ENCODE data around the gene COL18A1. TPM values are rescaled to one million over a fixed set of nuclear protein-coding genes. Genes with fewer than 3 reads are reported as not detected.

The COL18A1 gene
- total RNA-seq, 1 donor from 2014 or later: 61.1 TPM

- H3K27ac Mint-ChIP-seq (ENCODE audit: unreplicated experiment): no peak overlapping the region
- TF ChIP-seq, protein P1, sequence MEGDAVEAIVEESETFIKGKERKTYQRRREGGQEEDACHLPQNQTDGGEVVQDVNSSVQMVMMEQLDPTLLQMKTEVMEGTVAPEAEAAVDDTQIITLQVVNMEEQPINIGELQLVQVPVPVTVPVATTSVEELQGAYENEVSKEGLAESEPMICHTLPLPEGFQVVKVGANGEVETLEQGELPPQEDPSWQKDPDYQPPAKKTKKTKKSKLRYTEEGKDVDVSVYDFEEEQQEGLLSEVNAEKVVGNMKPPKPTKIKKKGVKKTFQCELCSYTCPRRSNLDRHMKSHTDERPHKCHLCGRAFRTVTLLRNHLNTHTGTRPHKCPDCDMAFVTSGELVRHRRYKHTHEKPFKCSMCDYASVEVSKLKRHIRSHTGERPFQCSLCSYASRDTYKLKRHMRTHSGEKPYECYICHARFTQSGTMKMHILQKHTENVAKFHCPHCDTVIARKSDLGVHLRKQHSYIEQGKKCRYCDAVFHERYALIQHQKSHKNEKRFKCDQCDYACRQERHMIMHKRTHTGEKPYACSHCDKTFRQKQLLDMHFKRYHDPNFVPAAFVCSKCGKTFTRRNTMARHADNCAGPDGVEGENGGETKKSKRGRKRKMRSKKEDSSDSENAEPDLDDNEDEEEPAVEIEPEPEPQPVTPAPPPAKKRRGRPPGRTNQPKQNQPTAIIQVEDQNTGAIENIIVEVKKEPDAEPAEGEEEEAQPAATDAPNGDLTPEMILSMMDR (IDR thresholded peaks at IDR 0.05; ENCODE audit: unreplicated experiment): no peak
- H3K4me3 Mint-ChIP-seq (ENCODE audit: unreplicated experiment): no peak overlapping the region
Observed at GRCh38 chr21:45415188-45415942, 10.4 kb downstream of the COL18A1 start.

DNA sequence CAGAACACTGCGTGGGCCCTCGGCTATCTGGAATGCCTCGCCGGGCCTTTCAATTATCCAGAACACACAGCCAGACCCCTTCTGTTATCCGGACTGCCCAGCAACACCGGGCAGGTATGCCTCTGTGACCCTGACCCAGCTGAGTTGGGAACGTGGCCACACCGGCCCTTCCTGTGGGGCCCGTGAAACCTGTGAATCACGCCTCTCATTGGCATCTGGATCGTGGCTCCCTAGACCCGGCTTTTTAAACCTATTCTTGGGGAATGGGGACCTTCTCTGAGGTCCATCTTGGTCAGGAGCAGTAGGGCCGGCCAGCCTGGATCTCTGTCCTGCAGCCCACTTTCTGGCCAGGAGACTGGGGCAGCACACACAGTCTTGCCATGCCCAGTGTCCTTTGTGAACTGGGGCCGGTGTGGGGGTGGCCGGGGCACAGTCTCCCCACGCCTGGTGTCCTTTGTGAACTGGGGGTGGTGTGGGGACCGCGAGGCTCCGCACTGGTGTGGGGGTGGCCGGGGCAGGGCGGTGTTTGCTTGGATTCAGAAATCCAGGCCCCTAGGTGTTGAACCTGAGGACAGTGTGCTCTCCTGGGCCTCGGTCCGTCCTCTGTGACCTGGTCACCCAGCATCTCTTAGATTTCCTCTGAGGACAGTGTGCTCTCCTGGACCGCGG is 11.1 kb downstream of the COL18A1 start:
- TF ChIP-seq, protein P1 (IDR thresholded peaks at IDR 0.05; ENCODE audit: unreplicated experiment): no peak
- H3K4me1 Mint-ChIP-seq (ENCODE audit: unreplicated experiment): peaks cover 14% of the 10 kb centered on the region
- no peaks in the 10 kb centered on the region for H3K9me3 Mint-ChIP-seq (ENCODE audit: unreplicated experiment)
- no peak overlapping the region for H3K4me3 Mint-ChIP-seq (ENCODE audit: unreplicated experiment)
- DNase-seq (ENCODE audit: low spot score): no peak
- peaks cover 8% of the 10 kb centered on the region for H3K27me3 Mint-ChIP-seq (ENCODE audit: unreplicated experiment)
- H3K36me3 Mint-ChIP-seq (ENCODE audit: low read depth, unreplicated experiment): peaks cover 4% of the 10 kb centered on the region
- H3K27ac Mint-ChIP-seq (ENCODE audit: unreplicated experiment): no peak overlapping the region

More at GRCh38 chr21:45415188-45415942, 10.4 kb downstream of the COL18A1 start:
- peaks cover 14% of the 10 kb centered on the region for H3K4me1 Mint-ChIP-seq (ENCODE audit: unreplicated experiment)
- peaks cover 8% of the 10 kb centered on the region for H3K27me3 Mint-ChIP-seq (ENCODE audit: unreplicated experiment)
- H3K36me3 Mint-ChIP-seq (ENCODE audit: low read depth, unreplicated experiment): peaks cover 4% of the 10 kb centered on the region
- no peak for DNase-seq (ENCODE audit: low spot score)
- no peaks in the 10 kb centered on the region for H3K9me3 Mint-ChIP-seq (ENCODE audit: unreplicated experiment)

DNA sequence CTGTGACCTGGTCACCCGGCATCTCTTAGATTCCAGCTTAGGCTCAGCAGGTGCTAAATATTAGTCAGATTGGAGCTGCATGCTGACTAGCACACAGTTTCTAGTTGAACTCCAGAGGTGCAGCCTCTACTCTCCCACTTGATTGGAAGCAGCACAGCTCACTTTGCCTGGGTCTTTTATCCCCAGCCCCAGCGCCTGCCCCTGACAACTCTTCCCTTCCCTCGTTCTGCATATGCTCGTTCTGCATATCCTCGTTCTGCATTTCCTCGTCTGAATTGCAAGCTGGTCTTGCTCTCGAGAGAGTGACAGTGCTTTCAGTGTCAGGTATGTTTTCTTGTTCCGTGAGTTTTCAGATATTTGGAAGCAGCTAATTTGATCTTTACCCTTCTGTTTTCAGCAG is 11.7 kb downstream of the COL18A1 start:
- Mint-ChIP-seq H3K4me1 (ENCODE audit: unreplicated experiment) (peaks cover 14% of the 10 kb centered on the region), H3K9me3 (ENCODE audit: unreplicated experiment) (no peaks in the 10 kb centered on the region), H3K36me3 (ENCODE audit: low read depth, unreplicated experiment) (peaks cover 4% of the 10 kb centered on the region), H3K27ac (ENCODE audit: unreplicated experiment) (no peak overlapping the region), H3K27me3 (ENCODE audit: unreplicated experiment) (peaks cover 8% of the 10 kb centered on the region), H3K4me3 (ENCODE audit: unreplicated experiment) (no peak overlapping the region)
- TF ChIP-seq, protein P1 (IDR thresholded peaks at IDR 0.05; ENCODE audit: unreplicated experiment): no peak
- no peak for DNase-seq (ENCODE audit: low spot score)

DNA sequence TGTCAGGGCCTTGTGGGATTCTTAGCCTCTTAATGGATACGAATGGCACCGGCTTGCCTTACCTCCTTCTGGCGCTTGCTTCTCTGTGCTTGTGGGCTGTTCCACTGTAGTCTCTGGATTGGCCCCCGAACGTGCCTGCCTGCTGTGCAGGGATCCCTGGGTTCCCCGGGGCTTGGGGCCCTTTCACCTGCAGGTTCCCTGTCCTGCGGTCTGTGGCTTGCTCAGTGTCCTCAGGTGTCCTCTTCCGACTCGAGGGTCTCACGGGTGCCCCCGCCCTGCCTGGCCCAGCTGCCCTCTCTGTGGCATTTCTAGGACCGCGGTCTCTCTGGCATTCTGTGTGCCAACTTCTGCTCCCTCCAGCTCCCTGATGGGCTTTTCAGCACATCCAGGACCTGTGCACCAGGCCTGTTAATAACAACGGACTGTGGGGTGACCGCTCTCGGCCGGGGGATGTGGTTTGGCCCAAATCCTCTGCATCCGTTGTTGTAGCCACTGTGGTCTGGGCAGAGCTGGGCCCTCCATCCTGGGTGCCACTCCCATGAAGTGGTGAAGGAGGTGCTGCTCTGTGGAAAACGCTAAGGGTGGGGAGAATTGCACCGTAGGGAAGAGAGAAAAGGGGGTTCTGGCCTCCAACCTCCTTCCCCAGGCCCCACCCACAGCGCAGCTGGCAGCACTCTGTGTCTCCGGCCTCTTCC is 12.4 kb downstream of the COL18A1 start:
- Mint-ChIP-seq H3K4me3 (ENCODE audit: unreplicated experiment) (no peak overlapping the region), H3K36me3 (ENCODE audit: low read depth, unreplicated experiment) (peaks cover 8% of the 10 kb centered on the region), H3K4me1 (ENCODE audit: unreplicated experiment) (peaks cover 14% of the 10 kb centered on the region), H3K27me3 (ENCODE audit: unreplicated experiment) (peaks cover 6% of the 10 kb centered on the region), H3K27ac (ENCODE audit: unreplicated experiment) (no peak overlapping the region), H3K9me3 (ENCODE audit: unreplicated experiment) (no peaks in the 10 kb centered on the region)
- TF ChIP-seq, protein P1 (IDR thresholded peaks at IDR 0.05; ENCODE audit: unreplicated experiment): no peak
- no peak for DNase-seq (ENCODE audit: low spot score)

Data from endothelial cell (in vitro differentiated cells).